8988T (cell line): Measurements from ENCODE around the gene ANTXR1.
"Not testable (repeated sequence)": the region's sequence is repeated elsewhere in the genome, so short reads cannot be mapped to it uniquely, and the experiment has no call there.

Source experiments
- DNase-seq: peaks from one replicate; pipeline ENCODE4 v3.0.0; 2011

ANTXR1 gene

DNA sequence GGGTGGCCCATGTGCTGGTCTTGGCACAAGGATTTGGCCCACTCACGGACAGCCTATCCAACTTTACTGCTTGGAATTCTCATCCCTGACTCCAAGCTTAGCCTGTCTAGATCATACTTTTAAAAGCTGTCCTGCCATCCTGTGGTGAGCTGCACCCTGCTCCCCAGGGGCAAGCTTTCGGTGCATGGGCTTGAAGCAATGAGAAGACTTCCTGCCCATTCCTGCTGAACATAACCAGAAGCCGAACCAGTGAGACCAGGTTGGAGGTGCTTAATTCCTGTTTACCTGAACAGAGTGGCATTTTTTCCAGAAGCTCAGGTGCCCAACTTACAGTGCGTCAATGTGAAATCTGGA lies 154.5 kb downstream of the ANTXR1 start:
- DNase-seq, result no peak

DNA sequence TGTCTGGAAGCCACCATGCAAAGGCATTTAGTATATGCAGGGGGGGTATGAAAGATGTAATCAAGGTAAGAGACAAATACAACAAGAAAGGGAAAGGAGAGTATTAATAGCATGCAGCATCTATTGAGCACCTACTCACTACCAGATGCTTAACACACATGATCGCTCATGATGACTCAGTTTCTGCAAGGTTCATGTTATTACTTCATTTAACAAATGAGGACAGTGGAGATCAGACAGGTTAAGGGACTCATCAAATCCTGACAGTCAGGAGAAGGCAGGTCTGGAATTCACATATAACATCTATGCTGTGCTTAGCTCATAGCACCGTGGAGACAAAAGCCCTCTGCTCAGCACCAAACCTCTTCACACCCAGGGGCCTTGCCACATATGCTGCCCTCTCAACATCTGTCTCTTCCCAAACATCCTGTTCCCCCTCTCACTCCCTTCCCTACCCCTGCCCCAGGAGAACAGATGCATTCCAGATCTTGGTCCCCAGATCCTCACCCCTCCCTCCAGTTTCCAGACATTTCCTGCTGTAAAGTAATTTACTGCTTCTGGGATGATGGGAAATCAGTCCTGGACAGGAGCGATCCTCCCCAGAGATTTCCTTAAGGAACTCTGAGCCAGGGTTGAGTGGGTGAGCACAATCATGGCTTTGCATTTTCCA lies 155.3 kb downstream of the ANTXR1 start:
- DNase-seq, result no peak

GRCh38 chr2:69168950-69169654 lies 156.1 kb downstream of the ANTXR1 start:
- no peak for DNase-seq

DNA sequence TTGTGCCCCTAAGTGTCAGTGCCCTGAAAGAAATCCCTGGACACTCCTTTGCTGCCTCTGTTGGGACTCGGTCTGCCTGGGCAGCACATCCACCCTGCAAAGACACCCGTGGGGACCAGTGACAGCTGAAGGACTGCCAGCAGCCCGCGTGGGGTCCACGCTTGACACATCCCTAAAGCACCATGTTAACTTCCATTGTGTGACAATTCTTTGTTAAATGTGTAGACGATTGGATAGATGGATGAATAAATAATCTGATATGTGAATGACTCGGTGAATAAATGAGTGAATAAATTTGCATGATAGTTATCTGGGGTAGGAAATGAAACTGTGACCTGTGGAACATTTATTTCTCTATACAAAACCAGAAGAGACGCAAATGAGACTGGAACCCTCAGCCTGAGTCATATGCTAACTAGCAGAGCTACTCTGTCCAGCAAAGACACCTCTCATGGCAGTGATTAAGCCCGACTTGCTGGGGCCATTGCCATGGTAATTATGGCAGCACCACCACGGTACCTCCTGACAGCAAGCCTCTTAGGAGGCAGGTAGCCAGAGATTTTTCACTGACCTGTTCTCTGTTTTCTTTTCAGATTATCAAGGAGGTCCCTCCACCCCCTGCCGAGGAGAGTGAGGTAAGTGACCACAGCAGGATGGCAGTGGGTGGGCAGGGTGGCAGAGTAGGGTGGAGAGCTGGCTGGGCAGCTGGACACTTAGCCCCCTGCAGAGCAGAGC lies 156.8 kb downstream of the ANTXR1 start:
- no peak for DNase-seq

GRCh38 chr2:69170661-69171060 lies 157.7 kb downstream of the ANTXR1 start:
- no peak for DNase-seq

DNA sequence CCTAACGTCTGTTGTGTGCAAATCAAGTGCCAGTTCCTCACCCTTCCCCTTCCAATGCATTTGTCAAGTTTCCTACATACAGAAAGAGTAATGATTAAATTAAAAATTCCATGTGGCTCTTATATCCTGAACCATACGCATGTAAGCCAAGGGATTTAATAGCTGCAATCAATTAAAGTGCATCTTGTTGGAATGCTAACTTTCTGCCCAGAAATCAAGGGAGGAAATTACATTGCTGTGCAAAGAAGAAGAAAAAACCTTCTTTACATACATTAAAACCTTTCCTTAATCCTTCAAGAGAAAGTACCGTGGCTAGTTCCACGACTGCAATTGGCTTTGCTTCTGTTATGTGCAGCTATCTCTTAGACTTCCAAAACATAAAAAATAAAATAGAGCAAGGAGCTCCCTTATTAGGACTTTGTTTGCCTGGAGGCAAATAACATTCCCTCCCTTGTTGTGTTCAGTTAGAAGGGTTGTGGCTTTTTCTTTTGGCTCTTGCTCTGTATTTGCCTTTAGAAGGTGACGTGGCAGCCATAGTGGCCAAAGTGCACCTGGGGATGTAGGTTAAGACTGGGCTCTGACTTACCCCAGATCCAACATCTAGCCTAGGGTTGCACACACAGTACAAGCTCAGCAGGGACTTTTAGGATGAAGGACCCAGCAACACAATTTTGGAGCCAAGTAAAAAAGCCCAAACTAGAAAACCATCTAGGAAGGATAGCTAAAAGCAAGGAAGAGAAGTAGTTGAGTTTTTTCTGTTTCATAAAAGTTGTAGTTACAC lies 158.3 kb downstream of the ANTXR1 start:
- no peak for DNase-seq

DNA sequence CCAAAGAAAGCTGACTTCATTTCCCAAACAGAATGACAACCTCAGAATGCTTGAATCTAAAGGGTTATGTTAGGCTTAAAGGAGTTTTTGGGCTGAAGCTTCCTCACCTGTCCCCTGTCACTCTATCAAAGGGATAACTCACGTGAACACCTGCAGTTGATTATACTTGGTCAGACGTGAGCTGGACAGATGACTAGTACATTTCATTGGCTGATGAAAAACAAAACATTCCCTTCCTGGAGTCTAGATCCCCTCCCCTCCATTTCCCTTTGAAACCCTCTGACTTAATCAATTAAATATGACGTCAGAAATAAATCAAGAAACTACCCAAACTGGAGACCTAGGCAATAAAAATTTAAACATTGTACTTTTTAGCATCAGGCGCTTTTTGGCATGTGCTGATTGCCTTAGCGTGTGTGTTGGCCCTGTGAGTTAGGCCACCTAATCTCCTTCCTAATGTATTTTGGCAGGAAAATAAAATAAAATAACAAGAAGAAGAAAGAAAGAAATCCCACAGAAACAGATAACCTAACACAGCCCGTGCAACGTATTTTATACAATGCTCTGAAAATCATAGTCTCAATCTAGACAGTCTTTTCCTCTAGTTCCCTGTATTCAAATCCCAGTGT lies 159.0 kb downstream of the ANTXR1 start:
- no peak for DNase-seq

DNA sequence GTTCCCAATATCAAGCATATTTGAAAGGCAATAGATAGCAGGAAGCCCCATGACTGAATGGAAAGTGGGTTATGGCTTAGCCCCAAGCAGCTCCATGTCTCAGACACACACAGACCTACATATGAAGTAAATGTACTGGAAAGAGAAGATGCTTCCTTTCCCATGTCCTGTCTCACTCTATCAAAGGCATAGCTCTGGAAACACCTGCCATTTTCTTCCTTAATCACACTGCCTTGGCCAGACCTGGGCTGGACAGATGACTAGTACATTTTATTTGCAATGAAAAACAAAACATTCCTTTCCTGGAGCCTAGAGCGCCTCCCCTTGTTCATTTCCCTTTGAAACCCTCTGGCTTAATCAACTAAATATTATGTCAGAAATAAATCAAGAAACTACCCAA lies 160.7 kb downstream of the ANTXR1 start:
- no peak for DNase-seq

- not testable (repeated sequence) for DNase-seq
Observed at GRCh38 chr2:69174211-69174610, 161.2 kb downstream of the ANTXR1 start.

DNA sequence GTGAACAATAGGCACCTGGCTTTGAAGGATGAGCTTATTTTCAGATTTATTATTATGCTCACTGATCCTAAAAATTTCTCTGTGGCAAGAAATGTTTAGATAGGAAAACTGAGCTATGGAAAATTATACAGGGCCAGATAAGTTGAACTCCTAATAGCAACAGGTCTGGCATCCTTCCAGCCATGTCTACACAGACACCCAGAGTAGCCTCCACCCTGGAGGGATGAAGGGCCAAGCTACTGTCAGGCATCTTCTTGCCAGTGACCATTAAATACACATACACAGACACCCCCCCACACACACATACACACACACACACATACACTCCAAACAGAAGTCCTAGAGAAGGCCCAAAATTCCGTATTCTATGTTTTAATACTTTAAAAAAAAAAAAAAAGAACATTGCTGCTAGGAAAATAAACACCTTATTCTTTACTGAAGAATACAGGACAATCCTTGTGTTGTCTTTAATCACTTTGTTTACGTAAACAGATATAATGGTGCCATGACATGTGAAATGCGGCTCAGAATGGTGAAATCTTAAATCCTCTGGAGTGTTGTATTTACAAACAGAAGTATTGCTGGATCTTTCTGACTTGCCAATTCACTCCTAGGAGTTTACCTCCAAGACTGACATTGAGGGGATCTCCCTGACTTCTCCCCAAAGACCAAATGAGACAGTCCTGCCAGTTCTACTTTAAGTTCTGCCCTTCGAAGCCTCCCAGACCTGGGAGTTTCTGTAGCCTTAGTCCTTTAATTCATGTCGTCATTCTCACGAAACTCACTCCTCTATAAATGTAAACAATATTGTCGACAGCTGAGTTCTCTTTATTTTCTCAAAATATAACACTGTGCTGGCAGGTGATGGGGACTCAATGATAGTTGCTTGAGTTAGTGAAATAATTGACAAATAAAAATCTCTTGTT lies 163.1 kb downstream of the ANTXR1 start:
- DNase-seq, result no peak

DNA sequence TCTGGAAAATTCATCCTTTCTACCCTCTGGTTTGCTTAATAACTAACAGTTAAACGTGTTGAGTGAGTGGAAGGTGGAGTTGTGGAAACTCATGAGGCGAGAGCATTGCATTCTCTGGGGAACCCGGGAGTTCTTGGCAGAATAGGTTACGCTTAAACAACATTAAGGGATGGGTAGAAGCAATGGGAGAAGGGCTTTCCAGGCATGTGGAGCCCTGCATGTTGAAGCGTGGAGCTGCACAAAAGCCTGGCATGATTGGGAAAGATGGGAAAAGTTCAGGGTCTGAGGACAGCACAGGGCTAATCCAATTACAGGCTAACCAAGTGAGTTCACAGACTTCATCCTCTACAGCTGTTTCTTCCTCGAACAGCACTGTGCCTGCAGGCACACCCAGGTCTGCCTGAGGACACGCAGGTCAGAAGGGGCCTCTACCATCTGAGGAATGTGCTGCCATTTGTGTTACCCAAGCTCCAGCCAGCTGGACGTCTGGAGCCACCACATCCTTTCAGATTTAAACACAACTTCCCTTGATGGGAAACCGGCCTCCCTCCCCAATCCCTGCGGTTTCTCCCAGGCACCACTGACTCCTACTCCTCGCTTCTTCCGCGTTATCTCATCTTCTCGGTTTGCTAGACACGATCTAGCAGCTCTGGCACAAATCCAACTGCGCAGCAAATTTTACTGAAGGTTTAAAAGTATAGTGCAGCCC lies 164.2 kb downstream of the ANTXR1 start:
- DNase-seq, result no peak

DNA sequence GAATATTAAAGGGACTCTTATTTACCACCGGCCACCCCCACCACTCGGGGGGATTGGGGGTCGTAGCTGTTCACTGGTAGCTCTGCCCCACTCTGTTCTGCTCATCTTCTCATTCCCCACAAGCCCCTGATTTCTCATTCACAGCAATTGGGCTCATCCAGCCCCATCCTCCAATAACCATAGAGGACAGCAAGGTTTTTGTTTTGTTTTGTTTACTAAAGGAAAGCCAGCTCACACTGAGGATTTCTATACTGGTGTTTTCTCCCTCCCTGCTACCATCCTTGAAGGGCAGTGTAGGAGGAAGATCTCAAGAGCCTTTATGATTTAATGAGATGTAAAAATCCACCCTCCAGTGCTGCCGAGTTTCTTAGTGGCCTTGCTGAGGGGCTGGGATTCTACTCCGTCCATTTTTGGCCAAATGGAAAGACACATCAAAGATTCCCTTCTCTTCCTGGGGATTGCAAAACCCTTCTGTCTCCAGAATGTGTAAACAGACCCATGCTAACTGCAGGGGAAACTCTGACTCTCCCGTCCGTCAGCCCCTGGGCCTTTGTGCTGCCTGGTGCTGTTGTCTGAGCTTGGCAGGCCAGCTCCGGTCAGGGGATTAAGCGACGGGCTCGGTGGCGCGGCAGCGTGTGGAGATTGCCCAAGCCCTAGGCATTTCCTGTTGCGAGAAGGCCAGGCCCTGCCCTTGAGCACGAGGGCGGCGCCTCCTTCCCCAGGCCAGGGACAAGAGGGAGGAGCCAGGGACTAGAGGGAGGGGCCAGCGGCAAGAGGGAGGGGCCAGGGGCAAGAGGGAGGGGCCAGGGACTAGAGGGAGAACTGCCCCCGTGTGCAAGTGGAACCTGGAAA lies 165.0 kb downstream of the ANTXR1 start:
- DNase-seq, result peak; percentile 63

GRCh38 chr2:69178756-69179155 lies 165.8 kb downstream of the ANTXR1 start:
- DNase-seq, result no peak

DNA sequence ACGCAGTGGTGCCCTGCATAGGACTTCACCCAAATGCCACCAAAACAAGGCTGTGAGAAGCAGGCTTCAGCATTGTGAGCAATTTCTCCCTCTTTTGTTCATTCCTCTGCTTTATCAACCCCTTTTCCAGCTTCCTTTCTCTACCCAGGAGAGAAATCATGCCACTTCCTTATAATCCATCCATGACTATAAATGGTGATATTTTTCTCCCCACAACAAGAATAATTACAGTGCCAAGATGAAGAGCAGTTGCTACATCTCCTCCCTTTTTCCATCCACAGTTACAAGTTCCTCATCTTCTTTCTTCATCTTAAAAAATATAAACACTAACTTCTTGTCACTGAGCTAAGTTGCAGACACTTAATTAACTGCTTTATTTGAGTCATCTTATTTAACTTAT lies 167.2 kb downstream of the ANTXR1 start:
- DNase-seq, result no peak

GRCh38 chr2:69180974-69181373 lies 168.0 kb downstream of the ANTXR1 start:
- DNase-seq, result no peak

GRCh38 chr2:69181806-69182427 lies 168.9 kb downstream of the ANTXR1 start:
- DNase-seq, result no peak

- DNase-seq, result no peak
Observed at GRCh38 chr2:69183659-69184058, 170.7 kb downstream of the ANTXR1 start.

DNA sequence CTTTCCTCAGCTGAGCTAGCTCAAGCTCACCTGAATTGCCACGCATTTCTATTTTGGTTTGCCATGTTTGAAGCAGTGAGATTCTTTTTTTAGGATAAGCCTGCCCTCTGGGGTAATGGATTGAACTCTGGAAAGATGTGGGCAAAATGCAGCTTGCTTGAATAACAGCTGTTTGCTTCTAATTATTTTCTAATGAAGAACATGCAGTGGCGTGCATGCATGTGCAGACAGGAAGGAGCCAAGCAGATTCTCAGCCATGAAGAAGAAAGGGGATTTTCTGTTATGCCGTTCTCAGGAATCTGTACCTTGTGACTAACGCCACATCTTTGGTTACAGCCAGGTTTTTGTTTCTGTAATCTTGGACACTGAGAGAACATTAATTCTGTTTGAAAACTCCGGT lies 171.2 kb downstream of the ANTXR1 start:
- DNase-seq, result no peak

- DNase-seq, result no peak
Observed at GRCh38 chr2:69185807-69186206, 172.8 kb downstream of the ANTXR1 start.

- no peak for DNase-seq
Observed at GRCh38 chr2:69186614-69187013, 173.6 kb downstream of the ANTXR1 start.
